Lower leg skin (tissue), 3 donors: ENCODE measurements around the gene MGAM2.

ENCODE experiments used
- CTCF ChIP-seq, 3 donors: fragments of 450-650 bp; IDR thresholded peaks; one replicate each; pipeline ENCODE4 v1.5.1; 2016; ENCODE audit warnings: antibody characterized with exemption in 3 of 3, mild to moderate bottlenecking in 3 of 3, moderate library complexity in 2 of 3
- POLR2A ChIP-seq, 2 donors: fragments of 450-650 bp; IDR thresholded peaks; one replicate each; pipeline ENCODE4 v1.6.1; 2016 to 2017; ENCODE audit warnings: antibody characterized with exemption in 2 of 2, mild to moderate bottlenecking in 1 of 2, moderate library complexity in 1 of 2

GRCh38 chr7:142175594-142175993, 64.1 kb downstream of the MGAM2 start:
- TF ChIP-seq POLR2A (IDR thresholded peaks at IDR 0.05) (no peak), CTCF (IDR thresholded peaks at IDR 0.05) (no peak)
